ENCODE data around the gene DBN1. TPM values are rescaled to one million over a fixed set of nuclear protein-coding genes. Genes with fewer than 3 reads are reported as not detected.
A peak's percentile ranks its signal among the peaks of the same experiment; 100 is the strongest.

Gene DBN1
- total and polyA plus RNA-seq, 2 donors (not counting 1 experiment from before 2014, with no cell fraction given): 1.4 to 1.9 TPM

- H3K27ac ChIP-seq (ENCODE audit: low read length in 2 of 2): peak overlapping the region; percentile 91 to 96
- peak overlapping the region; percentile 97 for H3K4me2 ChIP-seq (replicated peaks; ENCODE audit: low read depth, low read length, poor library complexity, severe bottlenecking)
- intact Hi-C loops (cut with micrococcal nuclease): loop anchor here (2.0 kb wide), 2 partner anchors 56 to 82 kb away; partner anchors contain the start of gene TMED9
- H3K9me3 ChIP-seq (ENCODE audit: control extremely low read depth in 1 of 3, control insufficient read depth in 2 of 3, insufficient read depth in 1 of 3, low read length in 2 of 3): no peaks in the 10 kb centered on the region
- WGBS (ENCODE audit: insufficient coverage): 50% methylated on average over 5 of the region's 5 CpGs
- peaks cover 72% of the 10 kb centered on the region for H3K79me2 ChIP-seq (ENCODE audit: control insufficient read depth, insufficient read depth, low read length)
- Mint-ChIP-seq H3K27me3 (no peaks in the 10 kb centered on the region), H3K4me1 (peaks cover 60% of the 10 kb centered on the region), H3K9me3 (ENCODE audit: insufficient read depth) (no peaks in the 10 kb centered on the region), H3K4me3 (peak overlapping the region; percentile 94), H3K27ac (peak overlapping the region; percentile 98)
- peaks cover 45 to 58% of the 10 kb centered on the region in 2 donors for H3K4me1 ChIP-seq (ENCODE audit: control insufficient read depth in 2 of 2, insufficient read depth in 2 of 2, low read length in 2 of 2)
- H3K4me3 ChIP-seq (ENCODE audit: control extremely low read depth in 1 of 5, extremely low read depth in 1 of 5, insufficient read depth in 1 of 5, low read depth in 2 of 5, low read length in 4 of 5): peak overlapping the region in 1 of 5 experiments; percentile 11
- ATAC-seq (ENCODE audit: low read depth) (no peak), DNase-seq (no peak)
- TF ChIP-seq CTCF (IDR thresholded peaks at IDR 0.05) (no peak), EZH2 (IDR thresholded peaks at IDR 0.05; ENCODE audit: borderline replicate concordance, insufficient read depth, low read depth, low read length, poor library complexity, severe bottlenecking) (no peak)
- H4K20me1 ChIP-seq (ENCODE audit: control insufficient read depth, insufficient read depth, low read length, poor library complexity, severe bottlenecking): peaks cover 27% of the 10 kb centered on the region
- ChIA-PET POLR2A (interaction anchor here (1.0 to 3.8 kb wide), 4 partner anchors 10 to 88 kb away, joined by 3 to 19 read pairs (median 5); partner anchors contain the start of genes GRK6 and PDLIM7), CTCF (interaction anchor here (0.9 to 5.5 kb wide), 6 partner anchors 11 to 159 kb away, joined by 3 to 70 read pairs (median 12); partner anchors contain the start of genes LMAN2 and PDLIM7)
- peaks cover 0 to 58% of the 10 kb centered on the region in 2 experiments for H3K36me3 ChIP-seq (replicated peaks in 1 of 2; ENCODE audit: control extremely low read depth in 1 of 2, control insufficient read depth in 1 of 2, extremely low read depth in 1 of 2, insufficient read depth in 2 of 2, low read length in 1 of 2)
- peak overlapping the region; percentile 63 for H2AFZ ChIP-seq (ENCODE audit: insufficient read depth, low read depth, low read length, poor library complexity, severe bottlenecking)
- peak overlapping the region; percentile 86 for H3K9ac ChIP-seq (ENCODE audit: low read length)
- no peaks in the 10 kb centered on the region for H3K27me3 ChIP-seq (replicated peaks in 1 of 4; ENCODE audit: control extremely low read depth in 1 of 4, control insufficient read depth in 3 of 4, insufficient read depth in 4 of 4, low read length in 3 of 4)
These were observed 37.7 kb upstream of the DBN1 start for GRCh38 chr5:177511181-177511580.

- no peaks in the 10 kb centered on the region for H3K27me3 Mint-ChIP-seq
- peaks cover 22% of the 10 kb centered on the region for H4K20me1 ChIP-seq (ENCODE audit: control insufficient read depth, insufficient read depth, low read length, poor library complexity, severe bottlenecking)
- POLR2A ChIA-PET: interaction anchor here (1.0 to 4.1 kb wide), 7 partner anchors 10 to 609 kb away, joined by 3 to 19 read pairs (median 6); partner anchors contain the start of genes GRK6 and PDLIM7
- WGBS (ENCODE audit: insufficient coverage): 21% methylated on average over 15 of the region's 15 CpGs
- H3K9me3 Mint-ChIP-seq (ENCODE audit: insufficient read depth): no peaks in the 10 kb centered on the region
- peak overlapping the region; percentile 86 for H3K9ac ChIP-seq (ENCODE audit: low read length)
- no peaks in the 10 kb centered on the region for H3K27me3 ChIP-seq (replicated peaks in 1 of 4; ENCODE audit: control extremely low read depth in 1 of 4, control insufficient read depth in 3 of 4, insufficient read depth in 4 of 4, low read length in 3 of 4)
- H3K79me2 ChIP-seq (ENCODE audit: control insufficient read depth, insufficient read depth, low read length): peaks cover 66% of the 10 kb centered on the region
- peak overlapping the region; percentile 91 to 96 for H3K27ac ChIP-seq (ENCODE audit: low read length in 2 of 2)
- H3K4me1 ChIP-seq (ENCODE audit: control insufficient read depth in 2 of 2, insufficient read depth in 2 of 2, low read length in 2 of 2): peaks cover 39 to 53% of the 10 kb centered on the region in 2 donors
- H3K27ac Mint-ChIP-seq: peak overlapping the region; percentile 98
- peaks cover 0 to 55% of the 10 kb centered on the region in 2 experiments for H3K36me3 ChIP-seq (replicated peaks in 1 of 2; ENCODE audit: control extremely low read depth in 1 of 2, control insufficient read depth in 1 of 2, extremely low read depth in 1 of 2, insufficient read depth in 2 of 2, low read length in 1 of 2)
- ATAC-seq (ENCODE audit: low read depth) (peak; percentile 64), DNase-seq (peak; percentile 92)
- peak overlapping the region; percentile 3 to 95 (median 75) for H3K4me3 ChIP-seq (ENCODE audit: control extremely low read depth in 1 of 5, extremely low read depth in 1 of 5, insufficient read depth in 1 of 5, low read depth in 2 of 5, low read length in 4 of 5)
- peak overlapping the region; percentile 97 for H3K4me2 ChIP-seq (replicated peaks; ENCODE audit: low read depth, low read length, poor library complexity, severe bottlenecking)
- H3K9me3 ChIP-seq (ENCODE audit: control extremely low read depth in 1 of 3, control insufficient read depth in 2 of 3, insufficient read depth in 1 of 3, low read length in 2 of 3): no peaks in the 10 kb centered on the region
- CTCF ChIA-PET: interaction anchor here (0.9 to 5.5 kb wide), 9 partner anchors 11 to 159 kb away, joined by 3 to 70 read pairs (median 4); partner anchors contain the start of genes LMAN2, PDLIM7 and TMED9
- peaks cover 55% of the 10 kb centered on the region for H3K4me1 Mint-ChIP-seq
- H3K4me3 Mint-ChIP-seq: peak overlapping the region; percentile 94
- H2AFZ ChIP-seq (ENCODE audit: insufficient read depth, low read depth, low read length, poor library complexity, severe bottlenecking): peak overlapping the region; percentile 63
- no peak for TF ChIP-seq EZH2 (IDR thresholded peaks at IDR 0.05; ENCODE audit: borderline replicate concordance, insufficient read depth, low read depth, low read length, poor library complexity, severe bottlenecking)
- peak; percentile 15 for TF ChIP-seq CTCF (IDR thresholded peaks at IDR 0.05)
- intact Hi-C loops (cut with micrococcal nuclease): loop anchor here (1.0 to 2.0 kb wide), 5 partner anchors 13 to 153 kb away; partner anchors contain the start of genes GRK6, PDLIM7, RGS14 and TMED9
These were observed 37.2 kb upstream of the DBN1 start for GRCh38 chr5:177510567-177511053.

Measured in B cell (primary cell).